ENCODE results near the gene DNAJA3.

- no peak for TF ChIP-seq RAD21 (IDR thresholded peaks at IDR 0.05; ENCODE audit: low read depth)
- TF ChIP-seq ZNF274 (IDR thresholded peaks at IDR 0.05; ENCODE audit: low read depth, low read length) = no peak
- no peak for TF ChIP-seq POLR2A (IDR thresholded peaks at IDR 0.05; ENCODE audit: borderline replicate concordance, extremely low read depth, insufficient read depth, insufficient read length)
- TF ChIP-seq CTCF (IDR thresholded peaks at IDR 0.05 in 2 of 3, conservative IDR thresholded peaks at IDR 0.05 in 1 of 3; ENCODE audit: borderline replicate concordance in 1 of 3, insufficient read depth in 1 of 3, low read depth in 2 of 3, low read length in 2 of 3) = no peak
- TF ChIP-seq POLR2AphosphoS5 (IDR thresholded peaks at IDR 0.05; ENCODE audit: low read depth, low read length) = no peak
- no peak for TF ChIP-seq EZH2 (IDR thresholded peaks at IDR 0.05)
- no peak for TF ChIP-seq EGR1 (IDR thresholded peaks at IDR 0.05; ENCODE audit: low read depth)
- TF ChIP-seq REST (IDR thresholded peaks at IDR 0.05; ENCODE audit: low read depth) = no peak
Observed at GRCh38 chr16:4420505-4421105, 5.1 kb upstream of the DNAJA3 start.
